Ishikawa (cell line): ENCODE results near the gene TLCD1.

Experiments
- TAF1 ChIP-seq: IDR thresholded peaks from 2 replicates; pipeline ENCODE4 v1.6.1; 2012; ENCODE audit warnings: low read depth, mild to moderate bottlenecking
- TF ChIP-seq, protein P1 (sequence below): IDR thresholded peaks from 2 replicates; pipeline ENCODE4 v1.6.1; 2012

DNA sequence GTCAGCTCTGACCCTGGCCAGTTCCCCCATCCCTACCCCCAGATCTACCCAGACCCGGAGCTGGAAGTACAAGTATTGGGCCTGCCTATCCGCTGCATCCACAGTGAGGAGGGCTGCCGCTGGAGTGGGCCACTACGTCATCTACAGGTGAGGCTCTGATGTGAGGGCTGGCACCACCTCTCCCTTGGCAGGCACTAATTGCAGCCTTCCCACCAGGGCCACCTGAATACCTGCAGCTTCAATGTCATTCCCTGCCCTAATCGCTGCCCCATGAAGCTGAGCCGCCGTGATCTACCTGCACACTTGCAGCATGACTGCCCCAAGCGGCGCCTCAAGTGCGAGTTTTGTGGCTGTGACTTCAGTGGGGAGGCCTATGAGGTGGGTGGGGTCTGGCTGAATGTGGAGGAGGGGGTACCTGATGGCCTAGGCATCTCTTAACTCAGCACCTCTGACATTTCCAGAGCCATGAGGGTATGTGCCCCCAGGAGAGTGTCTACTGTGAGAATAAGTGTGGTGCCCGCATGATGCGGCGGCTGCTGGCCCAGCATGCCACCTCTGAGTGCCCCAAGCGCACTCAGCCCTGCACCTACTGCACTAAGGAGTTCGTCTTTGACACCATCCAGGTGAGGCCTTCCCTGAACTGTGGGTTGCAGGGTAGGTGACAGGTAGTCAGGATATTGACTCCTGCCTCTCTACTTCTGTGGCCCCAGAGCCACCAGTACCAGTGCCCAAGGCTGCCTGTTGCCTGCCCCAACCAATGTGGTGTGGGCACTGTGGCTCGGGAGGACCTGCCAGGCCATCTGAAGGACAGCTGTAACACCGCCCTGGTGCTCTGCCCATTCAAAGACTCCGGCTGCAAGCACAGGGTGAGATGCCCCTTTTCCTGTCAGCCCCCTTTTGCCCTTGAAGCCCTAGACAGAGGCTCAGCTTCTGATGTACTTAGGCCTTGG, 22.0 kb upstream of the TLCD1 start:
- TF ChIP-seq, protein P1, sequence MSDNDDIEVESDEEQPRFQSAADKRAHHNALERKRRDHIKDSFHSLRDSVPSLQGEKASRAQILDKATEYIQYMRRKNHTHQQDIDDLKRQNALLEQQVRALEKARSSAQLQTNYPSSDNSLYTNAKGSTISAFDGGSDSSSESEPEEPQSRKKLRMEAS: no peak
- no peak for TF ChIP-seq TAF1
